Measurements from ENCODE around the gene GUCD1.

GUCD1 gene

GRCh38 chr22:24502034-24502433, 52.9 kb downstream of the GUCD1 start:
- Histone ChIP-seq H3K18ac (ENCODE audit: low read length) (no peak overlapping the region), H3K36me3 (ENCODE audit: control insufficient read depth, insufficient read depth, low read length) (no peaks in the 10 kb centered on the region), H3K9ac (ENCODE audit: low read length) (no peak overlapping the region), H3K27ac (ENCODE audit: low read depth, low read length) (no peak overlapping the region), H3K4me2 (ENCODE audit: low read length) (no peak overlapping the region), H2AK5ac (ENCODE audit: low read length) (no peak overlapping the region), H3K56ac (ENCODE audit: low read length) (no peak overlapping the region), H3K23ac (ENCODE audit: low read length) (no peak overlapping the region), H3K79me2 (ENCODE audit: control insufficient read depth, insufficient read depth, low read length) (no peaks in the 10 kb centered on the region), H2BK120ac (ENCODE audit: low read depth, low read length) (no peak overlapping the region), H3K4me3 (ENCODE audit: low read length) (no peak overlapping the region), H3K79me1 (ENCODE audit: low read length) (no peaks in the 10 kb centered on the region), H3K27me3 (ENCODE audit: insufficient read depth, low read length, poor library complexity) (no peaks in the 10 kb centered on the region), H4K8ac (ENCODE audit: low read depth, low read length) (no peak overlapping the region), H2BK15ac (replicated peaks; ENCODE audit: low read depth) (no peak overlapping the region), H3K4ac (ENCODE audit: low read depth, low read length) (no peak overlapping the region), H4K5ac (ENCODE audit: low read length) (no peak overlapping the region), H2BK5ac (ENCODE audit: low read length) (no peak overlapping the region), H3K4me1 (ENCODE audit: control insufficient read depth, low read depth, low read length) (peaks cover 5% of the 10 kb centered on the region)
- no CpG with 5 or more reads among the region's 7 CpGs for WGBS (ENCODE audit: extremely low coverage, insufficient coverage, low lambda C conversion rate)
- no peak for DNase-seq

GRCh38 chr22:24501301-24502005, 53.5 kb downstream of the GUCD1 start:
- no peaks in the 10 kb centered on the region for H3K36me3 ChIP-seq (ENCODE audit: control insufficient read depth, insufficient read depth, low read length)
- H3K79me1 ChIP-seq (ENCODE audit: low read length), result no peaks in the 10 kb centered on the region
- H3K9ac ChIP-seq (ENCODE audit: low read length), result no peak overlapping the region
- no CpG with 5 or more reads among the region's 8 CpGs for WGBS (ENCODE audit: extremely low coverage, insufficient coverage, low lambda C conversion rate)
- no peak overlapping the region for H4K5ac ChIP-seq (ENCODE audit: low read length)
- H3K27ac ChIP-seq (ENCODE audit: low read depth, low read length), result no peak overlapping the region
- no peak overlapping the region for H2BK15ac ChIP-seq (replicated peaks; ENCODE audit: low read depth)
- no peak overlapping the region for H2BK5ac ChIP-seq (ENCODE audit: low read length)
- peaks cover 3% of the 10 kb centered on the region for H3K4me1 ChIP-seq (ENCODE audit: control insufficient read depth, low read depth, low read length)
- no peak overlapping the region for H3K18ac ChIP-seq (ENCODE audit: low read length)
- no peak overlapping the region for H3K23ac ChIP-seq (ENCODE audit: low read length)
- H3K79me2 ChIP-seq (ENCODE audit: control insufficient read depth, insufficient read depth, low read length), result no peaks in the 10 kb centered on the region
- peak; percentile 93 for DNase-seq
- no peak overlapping the region for H3K56ac ChIP-seq (ENCODE audit: low read length)
- H3K4me2 ChIP-seq (ENCODE audit: low read length), result no peak overlapping the region
- no peak overlapping the region for H2AK5ac ChIP-seq (ENCODE audit: low read length)
- H3K27me3 ChIP-seq (ENCODE audit: insufficient read depth, low read length, poor library complexity), result no peaks in the 10 kb centered on the region
- no peak overlapping the region for H4K8ac ChIP-seq (ENCODE audit: low read depth, low read length)
- H3K4ac ChIP-seq (ENCODE audit: low read depth, low read length), result no peak overlapping the region
- no peak overlapping the region for H2BK120ac ChIP-seq (ENCODE audit: low read depth, low read length)
- H3K4me3 ChIP-seq (ENCODE audit: low read length), result no peak overlapping the region

- no CpG with 5 or more reads among the region's 16 CpGs for WGBS (ENCODE audit: extremely low coverage, insufficient coverage, low lambda C conversion rate)
- peaks cover 3% of the 10 kb centered on the region for H3K4me1 ChIP-seq (ENCODE audit: control insufficient read depth, low read depth, low read length)
- H3K79me1 ChIP-seq (ENCODE audit: low read length), result no peaks in the 10 kb centered on the region
- no peak overlapping the region for H2BK5ac ChIP-seq (ENCODE audit: low read length)
- H4K5ac ChIP-seq (ENCODE audit: low read length), result no peak overlapping the region
- H2BK120ac ChIP-seq (ENCODE audit: low read depth, low read length), result no peak overlapping the region
- peaks cover under 1% of the 10 kb centered on the region for H3K27me3 ChIP-seq (ENCODE audit: insufficient read depth, low read length, poor library complexity)
- no peak overlapping the region for H3K23ac ChIP-seq (ENCODE audit: low read length)
- no peaks in the 10 kb centered on the region for H3K36me3 ChIP-seq (ENCODE audit: control insufficient read depth, insufficient read depth, low read length)
- H3K4me3 ChIP-seq (ENCODE audit: low read length), result no peak overlapping the region
- no peak overlapping the region for H3K4ac ChIP-seq (ENCODE audit: low read depth, low read length)
- H3K18ac ChIP-seq (ENCODE audit: low read length), result no peak overlapping the region
- DNase-seq, result no peak
- H4K8ac ChIP-seq (ENCODE audit: low read depth, low read length), result no peak overlapping the region
- H3K9ac ChIP-seq (ENCODE audit: low read length), result no peak overlapping the region
- H3K79me2 ChIP-seq (ENCODE audit: control insufficient read depth, insufficient read depth, low read length), result no peaks in the 10 kb centered on the region
- no peak overlapping the region for H2BK15ac ChIP-seq (replicated peaks; ENCODE audit: low read depth)
- no peak overlapping the region for H2AK5ac ChIP-seq (ENCODE audit: low read length)
- no peak overlapping the region for H3K4me2 ChIP-seq (ENCODE audit: low read length)
- H3K27ac ChIP-seq (ENCODE audit: low read depth, low read length), result no peak overlapping the region
- no peak overlapping the region for H3K56ac ChIP-seq (ENCODE audit: low read length)
Measured at GRCh38 chr22:24500277-24500820, 54.6 kb downstream of the GUCD1 start.

- Histone ChIP-seq H3K18ac (ENCODE audit: low read length) (no peak overlapping the region), H3K79me2 (ENCODE audit: control insufficient read depth, insufficient read depth, low read length) (no peaks in the 10 kb centered on the region), H3K4ac (ENCODE audit: low read depth, low read length) (no peak overlapping the region), H2AK5ac (ENCODE audit: low read length) (no peak overlapping the region), H2BK120ac (ENCODE audit: low read depth, low read length) (no peak overlapping the region), H3K4me2 (ENCODE audit: low read length) (no peak overlapping the region), H3K27me3 (ENCODE audit: insufficient read depth, low read length, poor library complexity) (peaks cover 4% of the 10 kb centered on the region), H3K23ac (ENCODE audit: low read length) (no peak overlapping the region), H3K4me1 (ENCODE audit: control insufficient read depth, low read depth, low read length) (peaks cover 3% of the 10 kb centered on the region), H3K9ac (ENCODE audit: low read length) (no peak overlapping the region), H3K56ac (ENCODE audit: low read length) (peak overlapping the region; percentile 17), H2BK5ac (ENCODE audit: low read length) (no peak overlapping the region), H2BK15ac (replicated peaks; ENCODE audit: low read depth) (no peak overlapping the region), H3K36me3 (ENCODE audit: control insufficient read depth, insufficient read depth, low read length) (no peaks in the 10 kb centered on the region), H3K27ac (ENCODE audit: low read depth, low read length) (no peak overlapping the region), H3K4me3 (ENCODE audit: low read length) (no peak overlapping the region), H4K8ac (ENCODE audit: low read depth, low read length) (no peak overlapping the region), H3K79me1 (ENCODE audit: low read length) (no peaks in the 10 kb centered on the region), H4K5ac (ENCODE audit: low read length) (no peak overlapping the region)
- DNase-seq, result no peak
- no CpG with 5 or more reads among the region's 10 CpGs for WGBS (ENCODE audit: extremely low coverage, insufficient coverage, low lambda C conversion rate)
Measured at GRCh38 chr22:24499706-24500276, 55.1 kb downstream of the GUCD1 start.

- Histone ChIP-seq H3K4me1 (ENCODE audit: control insufficient read depth, low read depth, low read length) (peaks cover 3% of the 10 kb centered on the region), H3K18ac (ENCODE audit: low read length) (no peak overlapping the region), H2BK5ac (ENCODE audit: low read length) (no peak overlapping the region), H4K5ac (ENCODE audit: low read length) (no peak overlapping the region), H3K27me3 (ENCODE audit: insufficient read depth, low read length, poor library complexity) (peaks cover 9% of the 10 kb centered on the region), H2BK15ac (replicated peaks; ENCODE audit: low read depth) (no peak overlapping the region), H4K8ac (ENCODE audit: low read depth, low read length) (no peak overlapping the region), H3K4me3 (ENCODE audit: low read length) (no peak overlapping the region), H3K79me2 (ENCODE audit: control insufficient read depth, insufficient read depth, low read length) (no peaks in the 10 kb centered on the region), H3K27ac (ENCODE audit: low read depth, low read length) (no peak overlapping the region), H3K36me3 (ENCODE audit: control insufficient read depth, insufficient read depth, low read length) (no peaks in the 10 kb centered on the region), H3K79me1 (ENCODE audit: low read length) (no peaks in the 10 kb centered on the region), H3K9ac (ENCODE audit: low read length) (no peak overlapping the region), H3K23ac (ENCODE audit: low read length) (no peak overlapping the region), H3K4ac (ENCODE audit: low read depth, low read length) (no peak overlapping the region), H3K4me2 (ENCODE audit: low read length) (no peak overlapping the region), H3K56ac (ENCODE audit: low read length) (no peak overlapping the region), H2BK120ac (ENCODE audit: low read depth, low read length) (no peak overlapping the region), H2AK5ac (ENCODE audit: low read length) (no peak overlapping the region)
- no peak for DNase-seq
- 100% methylated on average over 1 of the region's 11 CpGs for WGBS (ENCODE audit: extremely low coverage, insufficient coverage, low lambda C conversion rate)
Measured at GRCh38 chr22:24498824-24499223, 56.1 kb downstream of the GUCD1 start.

Data from mesendoderm (in vitro differentiated cells).